Astrocyte (in vitro differentiated cells and primary cell): ENCODE results near the gene ZNF805. TPM values are rescaled to one million over a fixed set of nuclear protein-coding genes. Genes with fewer than 3 reads are reported as not detected.

Experiments
- DNase-seq: peaks from one replicate; pipeline ENCODE4 v3.0.0-alpha.2; 2010; ENCODE audit warnings: low read depth
- FAIRE-seq: peaks from 2 replicates; lab custom pipeline; 2011; peaks lifted over from hg19 to GRCh38; lab: Jason Lieb, UNC
- H2AFZ ChIP-seq: 2 replicates; pipeline ENCODE4 v1.6.0; 2012; ENCODE audit warnings: low read depth, low read length, inconsistent platforms
- H3K27ac ChIP-seq: 2 replicates; pipeline ENCODE4 v1.5.1; 2011; ENCODE audit warnings: low read depth, low read length, inconsistent platforms
- H3K27me3 ChIP-seq: 2 replicates; pipeline ENCODE4 v1.6.0; 2011; ENCODE audit warnings: low read length, inconsistent platforms; ENCODE audit not compliant: insufficient read depth
- H3K36me3 ChIP-seq: 2 replicates; pipeline ENCODE4 v1.5.1; 2011; ENCODE audit warnings: low read length, inconsistent platforms; ENCODE audit not compliant: insufficient read depth
- H3K4me1 ChIP-seq: 2 replicates; pipeline ENCODE4 v1.5.1; 2011; ENCODE audit warnings: low read length, inconsistent platforms; ENCODE audit not compliant: insufficient read depth
- H3K4me2 ChIP-seq: 2 replicates; pipeline ENCODE4 v1.6.0; 2012; ENCODE audit warnings: low read length, inconsistent platforms
- H3K4me3 ChIP-seq: 2 replicates; pipeline ENCODE4 v1.5.1; 2011; ENCODE audit warnings: low read depth, mild to moderate bottlenecking, low read length, inconsistent platforms; ENCODE audit not compliant: insufficient read depth
- H3K79me2 ChIP-seq: 2 replicates; pipeline ENCODE4 v1.6.0; 2012; ENCODE audit warnings: mild to moderate bottlenecking, low read length, inconsistent platforms; ENCODE audit not compliant: insufficient read depth
- H3K9ac ChIP-seq: 2 replicates; pipeline ENCODE4 v1.6.0; 2012; ENCODE audit warnings: mild to moderate bottlenecking, low read length, inconsistent platforms
- H3K9me3 ChIP-seq: 2 replicates; pipeline ENCODE4 v1.5.1; 2012; ENCODE audit warnings: low read depth, mild to moderate bottlenecking, low read length, inconsistent platforms; ENCODE audit not compliant: insufficient read depth
- H4K20me1 ChIP-seq: 2 replicates; pipeline ENCODE4 v1.6.0; 2012; ENCODE audit warnings: low read length, inconsistent platforms; ENCODE audit not compliant: insufficient read depth
- H3K27ac Mint-ChIP-seq: one replicate; pipeline ENCODE4 v1.8.0; 2021; ENCODE audit warnings: mild to moderate bottlenecking, mixed read lengths; ENCODE audit not compliant: unreplicated experiment
- H3K27me3 Mint-ChIP-seq: one replicate; pipeline ENCODE4 v1.8.0; 2021; ENCODE audit warnings: low read depth, mixed read lengths; ENCODE audit not compliant: unreplicated experiment
- H3K36me3 Mint-ChIP-seq: one replicate; pipeline ENCODE4 v1.8.0; 2021; ENCODE audit warnings: low read depth, mixed read lengths; ENCODE audit not compliant: unreplicated experiment
- H3K4me1 Mint-ChIP-seq: one replicate; pipeline ENCODE4 v1.8.0; 2021; ENCODE audit warnings: low read depth, mixed read lengths; ENCODE audit not compliant: unreplicated experiment
- H3K4me3 Mint-ChIP-seq: one replicate; pipeline ENCODE4 v1.8.0; 2021; ENCODE audit warnings: mild to moderate bottlenecking, moderate library complexity, mixed read lengths; ENCODE audit not compliant: unreplicated experiment
- H3K9me3 Mint-ChIP-seq: one replicate; pipeline ENCODE4 v1.8.0; 2021; ENCODE audit warnings: mild to moderate bottlenecking, mixed read lengths; ENCODE audit not compliant: unreplicated experiment
- CTCF ChIP-seq: IDR thresholded peaks from 2 replicates; pipeline ENCODE4 v1.5.1; 2011; ENCODE audit warnings: low read depth, mild to moderate bottlenecking, inconsistent platforms, low read length, moderate library complexity; ENCODE audit not compliant: insufficient read depth
- EZH2 ChIP-seq: IDR thresholded peaks from 2 replicates; pipeline ENCODE4 v1.6.1; 2012; ENCODE audit warnings: mild to moderate bottlenecking, low read length, inconsistent platforms; ENCODE audit not compliant: insufficient read depth
- total RNA-seq: library from RNA; stranded (reverse); gene quantifications from 2 replicates; pipeline ENCODE4 v1.2.1, GENCODE V29; 2021

The ZNF805 gene
- total RNA-seq, 1 donor from 2014 or later = 21.7 TPM

GRCh38 chr19:57231686-57232085 is 8.7 kb upstream of the ZNF805 start:
- Histone ChIP-seq H3K4me3 (no peak overlapping the region), H3K4me2 (no peak overlapping the region), H4K20me1 (no peaks in the 10 kb centered on the region), H3K79me2 (no peaks in the 10 kb centered on the region), H3K36me3 (no peaks in the 10 kb centered on the region), H2AFZ (no peak overlapping the region), H3K9ac (no peak overlapping the region), H3K27ac (no peak overlapping the region), H3K9me3 (no peaks in the 10 kb centered on the region), H3K4me1 (no peaks in the 10 kb centered on the region), H3K27me3 (no peaks in the 10 kb centered on the region)
- Mint-ChIP-seq H3K4me3 (no peak overlapping the region), H3K9me3 (no peaks in the 10 kb centered on the region), H3K4me1 (no peaks in the 10 kb centered on the region), H3K27ac (no peak overlapping the region), H3K36me3 (no peaks in the 10 kb centered on the region), H3K27me3 (no peaks in the 10 kb centered on the region)
- no peak for DNase-seq
- FAIRE-seq = no peak
- TF ChIP-seq EZH2 = no peak
- no peak for TF ChIP-seq CTCF

GRCh38 chr19:57233207-57233606 is 7.2 kb upstream of the ZNF805 start:
- Histone ChIP-seq H3K36me3 (no peaks in the 10 kb centered on the region), H3K27me3 (no peaks in the 10 kb centered on the region), H3K79me2 (no peaks in the 10 kb centered on the region), H3K4me1 (no peaks in the 10 kb centered on the region), H3K27ac (no peak overlapping the region), H3K4me2 (no peak overlapping the region), H2AFZ (no peak overlapping the region), H3K9me3 (no peaks in the 10 kb centered on the region), H4K20me1 (no peaks in the 10 kb centered on the region), H3K9ac (no peak overlapping the region), H3K4me3 (no peak overlapping the region)
- no peak overlapping the region for H3K27ac Mint-ChIP-seq
- no peaks in the 10 kb centered on the region for H3K27me3 Mint-ChIP-seq
- DNase-seq = no peak
- FAIRE-seq = no peak
- H3K4me1 Mint-ChIP-seq = no peaks in the 10 kb centered on the region
- no peaks in the 10 kb centered on the region for H3K36me3 Mint-ChIP-seq
- H3K4me3 Mint-ChIP-seq = no peak overlapping the region
- no peaks in the 10 kb centered on the region for H3K9me3 Mint-ChIP-seq
- TF ChIP-seq EZH2 = no peak
- TF ChIP-seq CTCF = no peak

- H3K4me3 Mint-ChIP-seq = peak overlapping the region; percentile 98
- Histone ChIP-seq H3K9ac (peak overlapping the region; percentile 92), H3K36me3 (peaks cover 4% of the 10 kb centered on the region), H2AFZ (peak overlapping the region; percentile 100), H3K4me3 (peak overlapping the region; percentile 94), H3K27me3 (no peaks in the 10 kb centered on the region), H3K9me3 (no peaks in the 10 kb centered on the region), H4K20me1 (peaks cover 19% of the 10 kb centered on the region), H3K4me2 (peak overlapping the region; percentile 89), H3K27ac (peak overlapping the region; percentile 81), H3K79me2 (peaks cover 43% of the 10 kb centered on the region), H3K4me1 (peaks cover 16% of the 10 kb centered on the region)
- H3K36me3 Mint-ChIP-seq = peaks cover 10% of the 10 kb centered on the region
- FAIRE-seq = no peak
- TF ChIP-seq CTCF (no peak), EZH2 (no peak)
- H3K27me3 Mint-ChIP-seq = no peaks in the 10 kb centered on the region
- no peak for DNase-seq
- H3K9me3 Mint-ChIP-seq = peaks cover 5% of the 10 kb centered on the region
- H3K4me1 Mint-ChIP-seq = peaks cover 17% of the 10 kb centered on the region
- peak overlapping the region; percentile 94 for H3K27ac Mint-ChIP-seq
Measured at GRCh38 chr19:57239982-57240310, 486 bp upstream of the ZNF805 start.
